Measurements from ENCODE around the gene CDKN2B. TPM values are rescaled to one million over a fixed set of nuclear protein-coding genes. Genes with fewer than 3 reads are reported as not detected.

Gene CDKN2B
- total RNA-seq, 4 donors from 2014 or later = 36.8 to 430 (median 265) TPM

- in situ Hi-C loops (cut with MboI; ENCODE audit: low pct_ligation_motif_present in 1 of 4, low pct_unique_long_range_greater_than_20kb in 1 of 4, low sequenced_read_pairs in 3 of 4) (loop anchor here in 1 of 4 donors (25.0 kb wide), 1 partner anchor 429 kb away; no protein-coding TSS in a partner anchor), intact Hi-C loops (cut with DNase I; ENCODE audit: low total_unique reads) (no loop called here)
- no peak overlapping the region for H3K27ac ChIP-seq
- H3K4me1 ChIP-seq = peaks cover 0 to 22% (median 9%) of the 10 kb centered on the region in 4 donors
- no peaks in the 10 kb centered on the region for H3K27me3 ChIP-seq
- 74 to 78% methylated on average over 3 to 8 of the region's 8 CpGs for WGBS, 2 donors (ENCODE audit: low coverage in 1 of 2)
- no peak for DNase-seq
- H3K36me3 ChIP-seq = no peaks in the 10 kb centered on the region
- H3K9me3 ChIP-seq = no peaks in the 10 kb centered on the region
- H3K4me3 ChIP-seq = no peak overlapping the region
- TF ChIP-seq POLR2A (IDR thresholded peaks at IDR 0.05) (no peak), POLR2AphosphoS5 (IDR thresholded peaks at IDR 0.05) (no peak), CTCF (IDR thresholded peaks at IDR 0.05) (no peak), EP300 (IDR thresholded peaks at IDR 0.05; ENCODE audit: low read depth) (no peak)
These were observed 24.0 kb upstream of the CDKN2B start for GRCh38 chr9:22033012-22033630.

GRCh38 chr9:22031655-22032411 lies 22.7 kb upstream of the CDKN2B start:
- 67 to 94% methylated on average over 2 to 4 of the region's 4 CpGs for WGBS, 2 donors (ENCODE audit: low coverage in 1 of 2)
- H3K27ac ChIP-seq = no peak overlapping the region
- no peak overlapping the region for H3K4me3 ChIP-seq
- TF ChIP-seq EP300 (IDR thresholded peaks at IDR 0.05; ENCODE audit: low read depth) (no peak), POLR2A (IDR thresholded peaks at IDR 0.05) (no peak), POLR2AphosphoS5 (IDR thresholded peaks at IDR 0.05) (no peak), CTCF (IDR thresholded peaks at IDR 0.05) (no peak)
- no peaks in the 10 kb centered on the region for H3K27me3 ChIP-seq
- H3K4me1 ChIP-seq = peaks cover 0 to 9% (median 3%) of the 10 kb centered on the region in 4 donors
- intact Hi-C loops (cut with DNase I; ENCODE audit: low total_unique reads) = no loop called here
- no peaks in the 10 kb centered on the region for H3K9me3 ChIP-seq
- in situ Hi-C loops (cut with MboI; ENCODE audit: low pct_ligation_motif_present in 1 of 4, low pct_unique_long_range_greater_than_20kb in 1 of 4, low sequenced_read_pairs in 3 of 4) = loop anchor here in 1 of 4 donors (25.0 kb wide), 1 partner anchor 430 kb away; no protein-coding TSS in a partner anchor
- H3K36me3 ChIP-seq = no peaks in the 10 kb centered on the region
- DNase-seq = no peak

- intact Hi-C loops (cut with DNase I; ENCODE audit: low total_unique reads) = no loop called here
- no peaks in the 10 kb centered on the region for H3K36me3 ChIP-seq
- H3K4me3 ChIP-seq = no peak overlapping the region
- no peaks in the 10 kb centered on the region for H3K9me3 ChIP-seq
- in situ Hi-C loops (cut with MboI; ENCODE audit: low pct_ligation_motif_present in 1 of 4, low pct_unique_long_range_greater_than_20kb in 1 of 4, low sequenced_read_pairs in 3 of 4) = loop anchor here in 1 of 4 donors (25.0 kb wide), 1 partner anchor 432 kb away; no protein-coding TSS in a partner anchor
- H3K27me3 ChIP-seq = no peaks in the 10 kb centered on the region
- H3K4me1 ChIP-seq = peaks cover 0 to 9% (median 3%) of the 10 kb centered on the region in 4 donors
- no peak for TF ChIP-seq CTCF (IDR thresholded peaks at IDR 0.05)
- TF ChIP-seq EP300 (IDR thresholded peaks at IDR 0.05; ENCODE audit: low read depth) = no peak
- no peak for TF ChIP-seq POLR2AphosphoS5 (IDR thresholded peaks at IDR 0.05)
- TF ChIP-seq POLR2A (IDR thresholded peaks at IDR 0.05) = no peak
- DNase-seq = no peak
- H3K27ac ChIP-seq = peak overlapping the region in 1 of 4 donors; percentile 1
- 14 to 30% methylated on average over 1 of the region's 1 CpG for WGBS, 2 donors (ENCODE audit: low coverage in 1 of 2)
These were observed 21.0 kb upstream of the CDKN2B start for GRCh38 chr9:22030101-22030598.

GRCh38 chr9:22029231-22029630 lies 20.1 kb upstream of the CDKN2B start:
- in situ Hi-C loops (cut with MboI; ENCODE audit: low pct_ligation_motif_present in 1 of 4, low pct_unique_long_range_greater_than_20kb in 1 of 4, low sequenced_read_pairs in 3 of 4) = loop anchor here in 1 of 4 donors (25.0 kb wide), 1 partner anchor 433 kb away; no protein-coding TSS in a partner anchor

More at GRCh38 chr9:22029231-22029630, 20.1 kb upstream of the CDKN2B start:
- intact Hi-C loops (cut with DNase I; ENCODE audit: low total_unique reads) = no loop called here
- WGBS, 2 donors (ENCODE audit: low coverage in 1 of 2) = 66 to 70% methylated on average over 3 to 4 of the region's 4 CpGs
- Histone ChIP-seq H3K4me3 (no peak overlapping the region), H3K36me3 (no peaks in the 10 kb centered on the region), H3K4me1 (peaks cover 0 to 9% (median 3%) of the 10 kb centered on the region in 4 donors), H3K27me3 (no peaks in the 10 kb centered on the region), H3K9me3 (no peaks in the 10 kb centered on the region), H3K27ac (no peak overlapping the region)
- TF ChIP-seq POLR2A (IDR thresholded peaks at IDR 0.05) (no peak), POLR2AphosphoS5 (IDR thresholded peaks at IDR 0.05) (no peak), EP300 (IDR thresholded peaks at IDR 0.05; ENCODE audit: low read depth) (no peak), CTCF (IDR thresholded peaks at IDR 0.05) (no peak)
- no peak for DNase-seq

All from transverse colon (tissue), 4 donors.